Pancreas (tissue), 10 donors: Measurements from ENCODE around the gene PTP4A2. TPM values are rescaled to one million over a fixed set of nuclear protein-coding genes. Genes with fewer than 3 reads are reported as not detected.

Experiments
- ATAC-seq, 4 donors: fragments of 200-7000 bp; cut with Tn5 transposase; one replicate each; pipeline versions ENCODE4 v1.8.0 to v1.9.1; 2020; ENCODE audit warnings: mild to moderate bottlenecking in 4 of 4, moderate library complexity in 4 of 4
- DNase-seq, 6 donors: peaks; one replicate each; pipeline ENCODE4 v3.0.0-alpha.2; 2020
- FAIRE-seq: peaks from 2 replicates; lab custom pipeline; 2012; peaks lifted over from hg19 to GRCh38; lab: Jason Lieb, UNC
- H3K27ac ChIP-seq, 4 donors: fragments of 200-600 bp; sonication (generic); 1 replicate in 3 of 4; 2 replicates in 1 of 4; pipeline versions ENCODE4 v1.5.0 to v1.8.0; 2020
- H3K27me3 ChIP-seq, 4 donors: fragments of 200-600 bp; one replicate each; pipeline ENCODE4 v1.8.0; 2021
- H3K36me3 ChIP-seq, 3 donors: fragments of 200-600 bp; sonication (generic) in 1 of 3; one replicate each; pipeline versions ENCODE4 v1.5.0 to v1.8.0; 2020 to 2021
- H3K4me1 ChIP-seq, 3 donors: fragments of 200-600 bp; one replicate each; pipeline ENCODE4 v1.8.0; 2021
- H3K4me3 ChIP-seq, 4 donors: fragments of 200-600 bp; sonication (generic) in 2 of 4; one replicate each; pipeline versions ENCODE4 v1.5.0 to v1.8.0; 2020 to 2021
- H3K9me3 ChIP-seq, 4 donors: fragments of 200-600 bp; one replicate each; pipeline ENCODE4 v1.8.0; 2021
- WGBS, 2 donors: extraction: QIAGEN DNeasy Blood & Tissue Kit; methylation state at CpG; one replicate each; pipeline ENCODE4 v1.1.7; 2013; 5-methylcytosine and 5-hydroxymethylcytosine counted together
- intact Hi-C, 3 donors: fragments of 100-400 bp; cut with DNase I; formaldehyde crosslinking; loops; one replicate each; pipeline versions ENCODE4 v1.11.1 to v1.14.2; 2022
- polyA plus RNA-seq, 2 donors: library from polyadenylated mRNA; stranded (reverse); fragments of 200-250 nt; gene quantifications; one replicate each; pipeline ENCODE4 v1.2.3, GENCODE V29; 2013
- total RNA-seq, 6 donors: library from RNA; stranded (reverse); fragmentation: NEBNext Ultra II Directional in 4 of 6; extraction: Animal tissue kit (Norgen Biotek cat#: 25700) in 4 of 6; gene quantifications; one replicate each; pipeline versions ENCODE4 v1.2.1 to v1.2.4, GENCODE V29; 2021 to 2023
- TF ChIP-seq, protein P1 (sequence below), 4 donors: fragments of 200-600 bp; sonication (generic) in 3 of 4; IDR thresholded peaks; one replicate each; pipeline versions ENCODE4 v1.5.0 to v1.8.0; 2021; ENCODE audit warnings: antibody characterized with exemption in 4 of 4
- donor health status: healthy with polysubstance abuse.
- donor health status: DM: no; HTN: no; CAD: no; lungs with moderate emphysema.
- donor health status: DM: no; HTN: no; CAD: no.
- donor health status: control.
- donor health status: control.
- donor health status: Bipolar disorder and iron deficiency.
- donor health status: DM: yes; HTN: yes; CAD: no.
- donor health status: DM: no; HTN: no; CAD: no.
- donor health status: DM: no; HTN: no; CAD: no.
- donor health status: DM: yes; HTN: yes; CAD: no.

PTP4A2 gene
- total and polyA plus RNA-seq, 8 donors = 37.7 to 137 (median 78.3) TPM

DNA sequence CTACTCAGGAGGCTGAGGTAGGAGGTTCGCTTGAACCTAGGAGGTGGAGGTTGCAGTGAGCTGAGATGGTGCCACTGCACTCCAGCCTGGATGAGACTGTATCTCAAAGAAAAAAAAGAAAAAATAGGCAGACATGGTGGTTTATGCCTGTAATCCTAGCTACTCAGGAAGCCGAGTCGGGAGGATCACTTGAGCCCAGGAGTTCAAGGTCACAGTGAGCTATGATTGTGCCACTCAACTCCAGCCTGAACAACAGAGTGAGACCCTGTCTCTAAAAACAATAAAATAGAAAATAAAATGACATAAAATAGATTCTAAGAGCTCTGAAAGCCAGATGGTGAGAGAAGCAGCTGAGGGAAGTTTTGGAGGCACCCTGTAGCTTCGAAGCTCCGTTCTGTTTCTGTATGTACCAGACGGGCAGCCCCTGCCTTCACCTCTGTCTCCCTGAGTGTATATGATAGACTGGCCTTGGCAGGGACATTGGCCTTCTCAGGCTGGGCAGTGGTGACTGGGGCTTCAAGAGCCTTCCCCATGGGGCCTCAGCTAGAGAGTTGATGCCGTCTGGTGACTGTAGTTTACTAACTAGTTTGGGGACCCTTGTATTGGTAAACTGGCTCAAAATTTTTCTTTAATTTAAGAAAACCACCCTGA lies 68.0 kb downstream of the PTP4A2 start:
- TF ChIP-seq, protein P1, sequence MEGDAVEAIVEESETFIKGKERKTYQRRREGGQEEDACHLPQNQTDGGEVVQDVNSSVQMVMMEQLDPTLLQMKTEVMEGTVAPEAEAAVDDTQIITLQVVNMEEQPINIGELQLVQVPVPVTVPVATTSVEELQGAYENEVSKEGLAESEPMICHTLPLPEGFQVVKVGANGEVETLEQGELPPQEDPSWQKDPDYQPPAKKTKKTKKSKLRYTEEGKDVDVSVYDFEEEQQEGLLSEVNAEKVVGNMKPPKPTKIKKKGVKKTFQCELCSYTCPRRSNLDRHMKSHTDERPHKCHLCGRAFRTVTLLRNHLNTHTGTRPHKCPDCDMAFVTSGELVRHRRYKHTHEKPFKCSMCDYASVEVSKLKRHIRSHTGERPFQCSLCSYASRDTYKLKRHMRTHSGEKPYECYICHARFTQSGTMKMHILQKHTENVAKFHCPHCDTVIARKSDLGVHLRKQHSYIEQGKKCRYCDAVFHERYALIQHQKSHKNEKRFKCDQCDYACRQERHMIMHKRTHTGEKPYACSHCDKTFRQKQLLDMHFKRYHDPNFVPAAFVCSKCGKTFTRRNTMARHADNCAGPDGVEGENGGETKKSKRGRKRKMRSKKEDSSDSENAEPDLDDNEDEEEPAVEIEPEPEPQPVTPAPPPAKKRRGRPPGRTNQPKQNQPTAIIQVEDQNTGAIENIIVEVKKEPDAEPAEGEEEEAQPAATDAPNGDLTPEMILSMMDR (IDR thresholded peaks at IDR 0.05) = no peak
- no peak for DNase-seq
- ATAC-seq = no peak
- H3K36me3 ChIP-seq = no peaks in the 10 kb centered on the region
- intact Hi-C loops = no loop called here
- no peak overlapping the region for H3K4me3 ChIP-seq
- no peak overlapping the region for H3K27ac ChIP-seq
- no peaks in the 10 kb centered on the region for H3K27me3 ChIP-seq
- H3K4me1 ChIP-seq = no peaks in the 10 kb centered on the region
- no peak for FAIRE-seq
- no peaks in the 10 kb centered on the region for H3K9me3 ChIP-seq
- WGBS, 2 donors = 84 to 91% methylated on average over 7 of the region's 7 CpGs

DNA sequence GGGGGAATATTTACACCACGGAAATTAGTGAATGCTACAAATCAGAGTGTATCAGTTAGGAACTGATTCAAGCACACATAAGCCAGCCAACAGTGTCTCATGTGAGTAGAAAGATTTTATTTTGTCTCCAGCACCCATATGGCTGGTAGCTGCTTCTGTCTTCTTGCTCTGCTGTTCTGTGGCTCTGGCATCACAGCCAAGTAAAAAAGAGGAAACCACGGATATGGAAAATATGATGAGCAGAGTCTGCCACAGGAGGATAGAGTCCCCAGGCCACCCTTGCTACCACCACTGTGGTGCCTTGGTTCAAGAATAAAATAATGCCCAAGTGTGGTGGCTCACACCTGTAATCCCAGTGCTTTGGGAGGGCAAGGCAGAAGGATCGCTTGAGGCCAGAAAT lies 68.7 kb downstream of the PTP4A2 start:
- Histone ChIP-seq H3K9me3 (no peaks in the 10 kb centered on the region), H3K4me1 (no peaks in the 10 kb centered on the region), H3K36me3 (no peaks in the 10 kb centered on the region), H3K4me3 (no peak overlapping the region), H3K27ac (no peak overlapping the region), H3K27me3 (no peaks in the 10 kb centered on the region)
- WGBS, 2 donors = 67 to 74% methylated on average over 3 of the region's 3 CpGs
- FAIRE-seq = no peak
- DNase-seq = no peak
- intact Hi-C loops = loop anchor here in 1 of 3 donors (10.0 kb wide), 1 partner anchor 85 kb away; no protein-coding TSS in a partner anchor
- ATAC-seq = no peak
- TF ChIP-seq, protein P1 (IDR thresholded peaks at IDR 0.05) = no peak

DNA sequence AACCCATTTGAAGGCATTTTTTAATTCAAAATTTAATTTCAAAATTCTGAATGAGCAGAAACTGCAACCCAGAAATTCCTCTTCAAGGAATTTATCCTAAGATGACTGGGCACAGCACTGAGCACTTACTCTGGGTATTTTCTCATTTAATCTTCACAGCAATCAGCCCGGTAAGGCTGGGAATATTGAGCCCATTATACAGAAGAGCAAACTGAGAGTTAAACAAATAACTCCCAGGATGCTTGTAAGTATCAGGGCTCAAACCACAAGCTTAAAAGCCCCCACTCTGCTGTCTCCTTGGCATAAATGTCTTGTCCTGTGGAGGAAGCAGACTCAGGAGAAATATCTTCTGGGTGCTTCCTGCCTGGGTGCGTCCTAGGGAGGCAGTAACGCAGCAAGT lies 69.3 kb downstream of the PTP4A2 start:
- FAIRE-seq (no peak), ATAC-seq (no peak)
- intact Hi-C loops = loop anchor here in 1 of 3 donors (10.0 kb wide), 1 partner anchor 86 kb away; no protein-coding TSS in a partner anchor

DNA sequence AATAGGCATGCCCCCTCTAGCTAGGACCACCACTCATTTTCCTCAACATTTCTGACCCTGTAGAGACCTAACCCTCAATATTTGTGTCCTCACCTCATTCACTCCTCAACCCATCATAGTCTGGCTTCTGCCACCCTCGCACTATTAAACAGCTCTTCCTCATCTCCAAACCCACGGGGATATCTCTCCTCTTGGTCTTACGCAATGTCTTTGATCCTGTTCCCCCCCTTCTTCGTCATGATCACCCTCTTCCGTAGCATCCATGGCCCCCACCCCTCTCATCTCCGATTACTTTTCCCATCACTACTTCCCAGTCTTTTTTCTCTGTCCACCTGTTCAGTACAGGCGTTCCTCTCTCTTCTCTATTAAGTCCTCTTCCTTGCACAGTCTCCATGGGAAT lies 70.6 kb downstream of the PTP4A2 start:
- H3K27ac ChIP-seq = no peak overlapping the region
- H3K4me1 ChIP-seq = no peaks in the 10 kb centered on the region
- WGBS, 2 donors = 77 to 82% methylated on average over 7 of the region's 7 CpGs
- no peak overlapping the region for H3K4me3 ChIP-seq
- DNase-seq = no peak
- intact Hi-C loops = loop anchor here in 1 of 3 donors (10.0 kb wide), 1 partner anchor 87 kb away; no protein-coding TSS in a partner anchor
- H3K36me3 ChIP-seq = no peaks in the 10 kb centered on the region
- ATAC-seq = no peak
- no peak for FAIRE-seq
- TF ChIP-seq, protein P1 (IDR thresholded peaks at IDR 0.05) = no peak
- no peaks in the 10 kb centered on the region for H3K9me3 ChIP-seq
- H3K27me3 ChIP-seq = no peaks in the 10 kb centered on the region

More for the DNA sequence above, 69.3 kb downstream of the PTP4A2 start:
- 85 to 90% methylated on average over 3 of the region's 3 CpGs for WGBS, 2 donors
- DNase-seq = no peak
- Histone ChIP-seq H3K36me3 (no peaks in the 10 kb centered on the region), H3K9me3 (no peaks in the 10 kb centered on the region), H3K27ac (no peak overlapping the region), H3K4me3 (no peak overlapping the region), H3K27me3 (no peaks in the 10 kb centered on the region), H3K4me1 (no peaks in the 10 kb centered on the region)
- TF ChIP-seq, protein P1 (IDR thresholded peaks at IDR 0.05) = no peak

DNA sequence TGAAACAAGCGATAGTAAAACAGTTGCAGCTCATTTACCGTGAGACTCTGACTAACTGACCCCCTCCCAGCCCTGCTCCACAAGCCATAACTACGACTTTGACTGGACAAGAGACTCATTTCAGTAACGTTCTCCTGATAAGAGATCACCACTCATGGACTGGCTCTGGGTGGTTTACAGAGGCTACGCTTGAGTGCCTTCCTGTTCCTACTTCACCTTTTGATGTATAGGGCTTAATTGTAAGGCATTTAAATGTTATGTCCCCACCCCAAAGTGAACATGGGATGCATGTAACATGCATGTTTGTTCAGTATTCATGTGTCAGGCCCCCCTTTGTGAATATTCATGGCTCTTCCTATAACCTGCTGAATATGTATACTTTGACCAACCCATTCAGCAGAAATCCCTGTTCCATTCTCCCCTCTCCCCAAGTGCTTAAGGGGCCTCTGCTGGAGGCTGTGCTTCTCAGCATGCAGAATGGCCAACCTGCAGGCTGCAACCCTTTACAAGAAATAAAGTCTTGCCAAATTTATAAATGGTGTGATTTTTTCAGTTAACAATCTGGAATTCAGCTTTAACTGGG lies 71.6 kb downstream of the PTP4A2 start:
- no peak for ATAC-seq
- WGBS, 2 donors = 72 to 74% methylated on average over 5 of the region's 5 CpGs
- H3K27me3 ChIP-seq = no peaks in the 10 kb centered on the region

More for the DNA sequence above, 71.6 kb downstream of the PTP4A2 start:
- TF ChIP-seq, protein P1 (IDR thresholded peaks at IDR 0.05) = no peak
- intact Hi-C loops = loop anchor here in 1 of 3 donors (10.0 kb wide), 1 partner anchor 88 kb away; no protein-coding TSS in a partner anchor
- FAIRE-seq (no peak), DNase-seq (no peak)
- Histone ChIP-seq H3K36me3 (no peaks in the 10 kb centered on the region), H3K9me3 (no peaks in the 10 kb centered on the region), H3K4me1 (no peaks in the 10 kb centered on the region), H3K27ac (no peak overlapping the region), H3K4me3 (no peak overlapping the region)
